OCI-LY7 (cell line): Measurements from ENCODE around the gene PLD2.

Source experiments
- EZH2phosphoT487 ChIP-seq: fragments of 200-600 bp; sonication (generic); IDR thresholded peaks from 2 replicates; pipeline ENCODE4 v1.6.1; 2018; ENCODE audit warnings: low read depth, borderline replicate concordance, mild to moderate bottlenecking, mixed run types, antibody characterized with exemption, low read length, moderate library complexity, mixed read lengths
- TF ChIP-seq, protein P1 (sequence below): fragments of 200-600 bp; sonication (generic); conservative IDR thresholded peaks from 2 replicates; pipeline ENCODE4 v1.5.1; 2014; ENCODE audit warnings: mild to moderate bottlenecking, antibody characterized with exemption, low read length, moderate library complexity, mixed read lengths

GRCh38 chr17:4802228-4802627, 4.7 kb upstream of the PLD2 start, which contains the start of gene C17orf114:
- TF ChIP-seq, protein P1, sequence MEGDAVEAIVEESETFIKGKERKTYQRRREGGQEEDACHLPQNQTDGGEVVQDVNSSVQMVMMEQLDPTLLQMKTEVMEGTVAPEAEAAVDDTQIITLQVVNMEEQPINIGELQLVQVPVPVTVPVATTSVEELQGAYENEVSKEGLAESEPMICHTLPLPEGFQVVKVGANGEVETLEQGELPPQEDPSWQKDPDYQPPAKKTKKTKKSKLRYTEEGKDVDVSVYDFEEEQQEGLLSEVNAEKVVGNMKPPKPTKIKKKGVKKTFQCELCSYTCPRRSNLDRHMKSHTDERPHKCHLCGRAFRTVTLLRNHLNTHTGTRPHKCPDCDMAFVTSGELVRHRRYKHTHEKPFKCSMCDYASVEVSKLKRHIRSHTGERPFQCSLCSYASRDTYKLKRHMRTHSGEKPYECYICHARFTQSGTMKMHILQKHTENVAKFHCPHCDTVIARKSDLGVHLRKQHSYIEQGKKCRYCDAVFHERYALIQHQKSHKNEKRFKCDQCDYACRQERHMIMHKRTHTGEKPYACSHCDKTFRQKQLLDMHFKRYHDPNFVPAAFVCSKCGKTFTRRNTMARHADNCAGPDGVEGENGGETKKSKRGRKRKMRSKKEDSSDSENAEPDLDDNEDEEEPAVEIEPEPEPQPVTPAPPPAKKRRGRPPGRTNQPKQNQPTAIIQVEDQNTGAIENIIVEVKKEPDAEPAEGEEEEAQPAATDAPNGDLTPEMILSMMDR: no peak
- TF ChIP-seq EZH2phosphoT487: no peak
